GM19452 (cell line): ENCODE data around the gene PLLP.

Source experiments
- ATAC-seq: cut with Tn5 transposase; IDR thresholded peaks from one replicate; pipeline ENCODE4 v1.9.1; 2021; ENCODE audit not compliant: unreplicated experiment

The PLLP gene

DNA sequence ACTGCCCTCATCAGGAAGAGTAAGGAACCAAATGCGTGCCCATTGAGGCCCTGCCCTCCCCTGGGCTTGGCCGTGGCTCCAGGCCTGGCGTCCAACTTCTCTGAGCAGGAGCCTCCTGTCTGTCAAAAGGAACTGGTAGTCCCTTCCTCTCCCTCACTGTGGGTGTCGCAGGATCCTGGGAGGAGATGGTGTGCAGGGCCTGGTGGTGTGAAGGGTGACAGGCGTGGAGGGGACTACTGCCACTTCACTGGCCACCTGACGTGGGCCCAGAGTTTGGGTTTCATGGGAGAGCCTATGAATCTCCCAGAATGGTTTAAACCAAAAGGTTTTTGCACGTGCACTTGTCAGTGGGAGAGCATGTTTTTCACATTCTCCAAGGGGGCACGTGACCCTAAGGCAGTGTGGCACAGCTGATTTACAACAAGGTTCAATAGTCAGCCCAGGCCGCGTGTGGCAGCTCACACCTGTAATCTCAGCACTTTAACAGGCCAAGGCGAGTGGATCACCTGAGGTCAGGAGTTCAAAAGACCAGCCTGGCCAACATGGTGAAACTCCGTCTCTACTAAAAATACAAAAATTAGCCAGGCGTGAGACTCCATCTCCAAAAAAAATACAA lies 26.9 kb downstream of the PLLP start:
- ATAC-seq = no peak

DNA sequence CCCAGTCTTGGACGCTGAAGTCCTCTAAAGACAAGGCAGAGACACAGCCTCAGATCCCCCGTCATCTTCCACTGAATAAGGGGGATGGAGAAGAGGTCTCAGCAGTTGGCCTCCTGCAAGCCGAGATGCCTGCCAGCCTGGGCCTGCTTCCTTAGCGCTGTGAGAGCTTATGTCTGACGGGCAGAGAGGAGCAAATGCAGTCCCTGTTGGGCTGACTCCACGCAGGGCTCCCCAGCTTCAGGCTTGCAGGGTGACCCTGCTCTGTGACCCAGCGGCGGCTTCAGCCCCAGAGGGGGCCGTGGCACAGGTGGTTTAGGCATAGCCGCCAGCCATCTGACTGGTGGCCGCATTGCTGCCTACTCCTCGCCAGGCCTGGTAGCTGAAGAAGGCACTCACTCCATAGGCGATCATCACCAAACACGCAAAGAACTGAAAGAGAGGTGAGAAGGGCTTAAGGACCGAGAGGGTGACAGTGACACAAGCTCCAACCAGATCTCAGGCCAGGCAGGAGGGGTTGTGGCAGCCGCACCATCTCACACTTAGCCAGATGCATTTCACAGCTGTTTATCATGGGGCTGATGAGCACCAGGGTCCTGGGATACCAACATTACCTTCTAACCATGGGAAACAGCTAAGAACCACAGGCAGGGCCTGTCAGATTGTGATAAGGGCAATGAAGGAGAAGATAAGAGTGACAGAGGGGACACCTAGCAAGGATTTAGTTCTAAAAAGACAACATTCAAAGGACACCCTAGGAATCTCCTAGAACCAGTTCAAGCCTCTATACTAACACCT lies 27.7 kb downstream of the PLLP start:
- no peak for ATAC-seq

DNA sequence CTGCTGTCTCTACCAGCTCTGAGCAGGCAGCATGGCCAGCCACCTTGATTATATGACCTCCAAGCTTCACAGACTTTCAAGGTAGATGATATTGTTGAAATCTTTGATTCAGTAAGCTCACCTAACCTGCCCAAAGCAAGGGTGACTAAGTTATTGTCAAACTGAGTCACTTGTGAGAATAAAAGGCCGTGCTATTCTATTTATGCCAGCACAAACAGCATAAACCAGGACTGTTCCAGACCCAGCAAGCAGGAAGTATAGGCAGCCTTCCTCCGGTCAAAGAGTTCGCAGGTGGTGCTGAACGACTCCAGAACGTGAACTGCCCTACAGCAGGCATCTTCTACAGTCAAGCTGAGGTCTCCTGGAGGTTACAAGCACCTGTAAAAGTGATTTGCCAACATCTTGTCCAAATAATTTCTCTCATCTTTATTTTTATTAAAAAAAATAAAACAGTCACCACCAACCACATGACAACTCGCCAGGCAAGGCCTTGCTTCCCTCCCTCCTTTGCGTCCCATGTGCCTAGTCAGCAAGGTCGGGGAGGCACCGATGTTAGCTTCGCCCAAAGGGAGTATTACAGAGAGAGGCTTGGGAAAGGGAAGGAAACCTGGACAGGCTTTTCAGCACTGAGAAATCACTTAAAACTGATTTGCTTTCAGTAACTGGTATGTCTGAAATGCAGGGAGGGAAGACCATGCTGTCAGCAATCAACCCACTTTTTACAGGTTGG lies 28.6 kb downstream of the PLLP start:
- ATAC-seq = no peak

DNA sequence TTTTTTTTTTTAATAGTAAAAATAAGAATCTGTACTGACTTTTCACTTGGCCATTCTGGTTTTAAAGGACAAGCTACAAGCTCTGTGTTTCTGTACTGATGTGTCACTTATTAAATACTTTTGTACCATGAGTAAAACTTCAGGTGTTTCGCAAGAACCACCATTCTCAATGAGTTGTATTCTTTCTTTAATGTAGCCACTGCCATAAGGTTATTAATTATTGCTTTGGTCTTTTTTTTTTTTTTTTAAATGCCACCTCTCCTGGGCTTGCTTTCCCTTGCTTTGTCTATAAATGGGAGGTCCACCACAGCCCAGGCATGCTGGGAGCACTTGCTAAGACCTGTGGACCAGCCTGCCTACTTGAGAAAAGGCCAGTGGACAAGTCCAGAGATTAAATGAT lies 31.0 kb downstream of the PLLP start:
- ATAC-seq = no peak

DNA sequence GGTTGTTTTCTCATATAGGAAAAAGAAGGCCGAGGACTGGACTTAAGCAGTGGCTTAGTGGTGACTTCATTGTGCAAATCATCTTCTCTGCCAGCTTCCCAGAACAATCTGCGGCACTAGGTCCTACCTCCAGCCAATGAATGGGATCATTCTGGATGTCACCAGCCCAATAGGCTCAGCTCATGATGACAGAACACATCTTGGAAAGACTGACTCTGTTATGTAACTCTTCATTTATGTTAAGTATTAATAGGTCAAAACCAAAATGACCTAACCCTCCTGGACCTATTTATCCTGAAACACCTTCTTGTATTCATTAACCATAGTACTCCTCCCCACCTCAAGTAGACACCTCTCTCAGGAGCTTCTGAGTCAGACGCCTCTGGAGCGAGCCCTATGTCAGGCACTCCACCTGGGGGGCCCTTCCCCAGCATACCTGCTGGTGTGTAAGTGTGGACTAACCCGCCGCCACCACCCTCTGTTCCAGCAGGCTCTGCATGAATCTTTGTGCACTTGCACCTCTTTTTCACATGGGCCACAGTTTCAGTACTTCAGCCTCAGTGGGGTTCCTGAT lies 32.2 kb downstream of the PLLP start:
- no peak for ATAC-seq

DNA sequence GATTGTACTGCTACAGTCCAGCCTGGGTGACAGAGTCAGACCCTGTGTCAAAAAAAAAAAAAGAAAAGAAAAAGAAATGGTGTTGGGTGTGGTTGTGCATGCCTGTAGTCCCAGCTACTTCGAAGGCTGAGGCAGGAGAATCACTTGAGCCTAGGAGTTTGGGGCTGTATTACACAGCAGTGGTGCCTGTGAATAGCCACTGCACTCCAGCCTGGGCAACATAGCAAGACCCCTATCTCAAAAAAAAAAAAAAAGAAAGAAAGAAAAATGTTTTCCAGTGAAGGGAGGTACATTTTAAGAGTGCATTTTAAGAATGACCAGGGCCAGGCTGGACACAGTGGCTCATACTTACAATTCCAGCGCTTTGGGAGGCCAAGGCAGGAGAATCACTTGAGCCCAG lies 33.1 kb downstream of the PLLP start:
- ATAC-seq = no peak

DNA sequence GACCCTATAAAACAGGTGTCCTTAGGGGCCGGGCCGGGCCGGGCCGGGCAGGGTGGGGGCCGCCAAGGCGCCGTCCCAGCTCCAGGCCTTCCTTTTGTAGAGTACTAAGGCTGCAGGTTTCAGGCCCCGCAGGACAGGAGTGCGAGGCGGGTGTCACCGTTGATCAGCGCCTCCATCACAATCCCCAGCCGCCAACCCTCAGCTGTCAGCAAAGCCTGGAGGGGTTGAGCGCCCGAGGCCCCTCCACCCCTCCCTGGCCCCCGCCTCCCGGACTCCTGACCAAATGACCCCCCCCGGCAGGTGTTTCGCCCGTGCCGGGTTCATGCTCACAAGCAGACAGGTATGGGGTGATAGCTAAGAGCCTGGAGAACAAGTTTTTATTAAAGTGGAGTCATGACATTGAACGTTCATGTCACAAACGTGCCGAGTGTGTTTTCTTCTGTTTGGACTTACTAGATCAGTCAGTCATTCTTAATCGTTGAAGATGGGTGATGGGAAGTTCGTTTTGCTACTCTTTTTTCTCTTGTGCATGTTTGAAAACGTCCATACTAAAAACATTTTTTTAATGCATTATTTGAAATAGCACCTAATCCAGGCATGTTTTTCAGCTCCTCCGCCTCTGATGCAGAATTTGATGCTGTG lies 38.9 kb downstream of the PLLP start:
- ATAC-seq = peak; percentile 31

DNA sequence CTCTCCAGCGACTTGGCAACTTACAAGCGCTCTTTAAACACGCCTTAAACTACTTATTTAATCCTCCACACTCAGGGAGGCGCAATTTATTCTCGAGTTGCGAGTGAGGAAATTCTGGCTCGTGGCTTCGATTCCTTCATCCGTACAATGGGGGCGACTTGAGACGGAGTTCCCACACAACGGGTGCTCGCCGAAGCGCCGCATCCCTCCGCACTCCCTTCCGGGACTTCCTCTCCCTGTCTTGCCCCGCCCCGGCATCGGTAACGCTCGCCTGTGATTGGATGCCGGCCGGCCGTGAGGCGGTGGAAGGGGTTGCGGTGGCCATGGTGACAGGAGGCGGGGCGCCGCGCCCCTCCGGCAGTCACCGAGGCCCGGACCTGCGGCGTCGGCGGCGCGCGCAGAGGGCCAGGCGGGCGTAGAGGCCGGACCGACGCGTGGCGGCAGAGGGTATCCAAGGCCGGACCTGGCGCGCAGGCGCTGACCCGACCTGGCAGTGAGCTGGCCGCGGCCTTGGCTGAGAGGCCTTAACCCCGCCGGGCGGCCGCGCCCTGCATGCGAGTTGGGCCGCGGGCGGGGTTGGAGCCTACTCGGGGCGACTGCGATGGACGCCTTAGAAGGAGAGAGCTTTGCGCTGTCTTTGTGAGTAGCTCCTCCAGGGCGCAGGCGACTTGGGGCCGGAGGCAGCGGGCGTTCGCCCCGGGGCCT lies 39.6 kb downstream of the PLLP start, which contains the start of gene ARL2BP:
Gene ARL2BP (plus strand): TSS at position 493 of the 705 bp plus-strand sequence. CDS start 109 bp downstream, at position 602.
- peak; percentile 95 for ATAC-seq

DNA sequence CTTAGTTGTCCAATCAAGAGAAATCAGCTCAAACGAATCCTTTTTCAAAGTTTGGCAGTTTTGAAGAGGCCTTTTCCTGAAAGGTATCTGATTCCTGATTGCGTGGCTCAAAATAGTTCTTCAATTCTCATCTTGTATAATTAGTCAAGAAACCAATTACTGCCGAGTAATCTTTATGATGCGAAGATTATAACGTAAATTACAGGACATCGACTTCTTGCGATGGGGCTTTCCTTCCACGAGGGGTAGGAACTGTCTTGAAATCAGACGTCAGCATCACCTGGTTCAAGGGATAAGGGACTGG lies 40.1 kb downstream of the PLLP start:
- peak; percentile 23 for ATAC-seq

DNA sequence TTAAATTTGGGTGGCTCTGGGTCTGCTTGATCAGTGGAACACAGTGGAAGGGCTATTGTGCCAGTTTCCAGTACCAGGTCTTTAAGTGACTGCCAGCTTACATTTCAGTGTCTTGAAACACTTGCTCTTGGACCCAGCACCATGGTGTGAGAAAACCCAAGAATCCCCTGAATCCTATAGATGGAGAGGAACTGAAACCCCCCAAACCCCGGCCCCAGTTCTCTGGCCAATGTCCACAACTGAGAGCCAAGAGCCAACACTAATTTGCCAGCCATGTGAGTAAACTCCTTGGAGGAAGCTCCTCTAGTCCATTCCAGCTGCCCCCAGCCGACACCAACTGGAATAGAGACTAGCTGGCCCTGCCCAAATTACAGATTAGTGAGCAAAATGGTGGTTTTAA lies 41.8 kb downstream of the PLLP start:
- ATAC-seq = no peak

DNA sequence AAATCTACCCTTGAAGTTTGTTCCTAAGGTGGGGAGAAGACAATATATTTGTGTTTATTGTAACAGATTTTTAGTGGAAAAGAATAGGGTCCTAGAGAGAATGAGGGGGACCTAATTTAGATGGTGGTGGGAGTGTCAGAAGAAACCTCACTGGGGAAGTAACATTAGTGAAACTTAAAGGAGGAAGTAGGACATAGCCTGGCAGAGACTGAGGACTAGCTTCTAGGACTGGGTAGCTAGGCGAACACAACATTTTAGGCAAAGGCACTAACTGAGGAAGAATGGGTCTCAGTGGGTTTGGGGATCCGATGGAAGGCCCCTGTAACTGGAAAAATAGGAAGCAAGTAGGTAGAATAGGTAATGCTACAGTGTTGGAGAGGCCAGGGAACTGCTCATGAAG lies 43.6 kb downstream of the PLLP start:
- ATAC-seq = no peak

DNA sequence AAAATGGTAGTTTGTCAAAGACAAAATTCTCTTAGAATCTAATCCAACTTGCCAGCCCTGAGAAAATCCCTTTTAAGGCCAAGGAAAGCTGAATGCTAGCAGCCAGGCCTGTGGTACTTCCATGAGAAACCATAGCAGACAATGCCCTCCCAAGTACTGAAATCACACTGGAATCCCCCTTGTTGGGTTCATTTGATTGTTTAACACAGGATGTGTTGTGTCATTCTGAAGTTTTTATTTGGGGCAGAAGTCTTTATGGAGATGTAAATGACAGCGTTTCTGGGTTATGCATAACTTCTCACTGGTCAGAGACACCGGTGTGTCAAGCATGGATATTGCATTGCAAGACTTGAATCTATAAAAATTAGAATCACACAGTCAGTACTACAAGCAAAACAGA lies 45.4 kb downstream of the PLLP start:
- no peak for ATAC-seq

DNA sequence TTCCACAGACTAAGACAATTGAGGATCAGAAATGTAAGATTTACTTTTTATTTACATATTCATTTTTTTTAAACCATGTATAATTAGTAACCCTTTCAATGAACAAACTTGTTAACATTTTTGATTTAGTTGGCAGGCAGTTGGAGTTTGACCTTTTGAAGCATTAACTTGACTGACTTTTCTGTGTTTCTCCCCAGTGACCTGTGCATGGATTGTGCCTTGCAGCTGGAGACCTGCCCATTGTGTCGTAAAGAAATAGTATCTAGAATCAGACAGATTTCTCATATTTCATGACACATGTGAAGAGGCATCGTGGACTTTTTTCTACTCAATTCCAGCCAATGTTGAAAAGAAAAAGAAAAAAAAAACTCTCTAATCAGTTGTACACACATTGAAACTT lies 45.8 kb downstream of the PLLP start:
- no peak for ATAC-seq

DNA sequence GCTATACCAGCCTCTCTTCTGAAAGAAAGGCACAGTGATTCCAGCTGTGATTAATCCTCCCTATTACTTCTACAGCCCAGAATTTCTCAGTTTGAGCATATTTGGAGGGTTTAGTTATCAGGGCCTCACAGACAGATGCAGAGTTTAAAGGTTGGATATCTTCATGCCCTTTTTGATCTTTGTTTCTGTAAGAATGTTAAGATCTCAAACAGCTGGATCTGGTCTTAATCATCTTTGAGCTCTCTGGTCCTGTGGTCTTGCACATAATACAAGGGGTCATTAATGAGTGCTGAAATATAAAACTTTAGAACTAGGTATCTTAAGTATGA lies 48.5 kb downstream of the PLLP start:
- no peak for ATAC-seq

DNA sequence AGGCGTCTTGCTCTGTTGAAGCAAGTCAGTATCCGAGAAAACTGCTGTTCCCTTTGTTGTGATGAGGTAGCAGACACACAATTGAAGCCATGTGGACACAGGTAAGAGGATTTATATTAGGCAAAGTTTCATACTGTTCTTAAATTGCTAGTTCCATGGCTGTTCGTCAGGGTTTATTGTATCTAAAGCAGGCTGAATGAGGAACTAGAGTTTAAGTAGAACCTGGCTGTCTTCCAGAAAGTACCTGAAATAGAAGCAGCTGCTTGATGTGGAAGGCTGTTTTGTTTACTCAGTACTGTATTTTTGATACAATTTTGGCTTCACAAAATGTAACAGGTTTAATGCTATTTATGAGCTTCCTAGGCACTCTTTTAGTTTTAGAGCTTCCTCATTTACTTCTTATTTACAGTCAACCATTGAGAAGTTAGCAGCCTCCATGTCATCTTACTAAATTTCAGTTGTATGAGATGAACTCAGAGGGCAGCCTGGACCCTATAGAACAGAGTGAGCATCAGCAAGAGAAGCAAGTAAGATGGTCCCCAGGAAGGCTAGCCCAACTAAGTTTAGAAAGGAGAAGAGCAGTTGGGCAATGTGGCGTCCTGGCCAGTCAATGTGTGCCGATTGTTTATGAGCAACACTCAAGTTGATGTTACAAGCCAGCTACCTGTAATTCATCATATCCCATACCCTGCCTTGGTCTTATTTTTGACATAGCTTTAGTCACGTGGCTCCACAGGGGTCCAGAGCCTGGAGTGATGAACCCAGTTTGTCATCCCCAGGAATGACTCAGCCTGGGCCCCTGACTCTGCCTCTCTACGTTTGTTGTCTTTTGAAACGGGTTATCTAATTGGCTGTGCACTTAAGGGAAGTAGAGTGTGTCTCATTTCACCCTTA lies 49.1 kb downstream of the PLLP start:
- ATAC-seq = no peak

DNA sequence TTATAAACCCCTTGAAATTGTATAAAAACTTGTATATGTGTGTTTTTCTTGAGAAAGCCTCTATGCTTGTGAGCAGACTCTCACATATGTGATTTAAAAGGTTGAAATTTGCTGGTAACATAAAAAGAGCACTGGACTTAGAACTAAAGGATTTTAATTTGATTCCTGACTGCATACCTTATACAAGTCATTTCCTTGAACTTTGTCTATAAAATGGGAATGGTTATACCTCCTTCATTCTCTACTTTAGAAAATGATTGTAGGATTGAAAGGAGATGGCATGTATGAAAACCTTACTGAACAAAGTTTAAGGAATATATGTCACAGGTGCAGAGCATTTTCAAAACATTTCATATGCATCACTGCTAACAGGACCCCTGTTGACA lies 49.8 kb downstream of the PLLP start:
- no peak for ATAC-seq

DNA sequence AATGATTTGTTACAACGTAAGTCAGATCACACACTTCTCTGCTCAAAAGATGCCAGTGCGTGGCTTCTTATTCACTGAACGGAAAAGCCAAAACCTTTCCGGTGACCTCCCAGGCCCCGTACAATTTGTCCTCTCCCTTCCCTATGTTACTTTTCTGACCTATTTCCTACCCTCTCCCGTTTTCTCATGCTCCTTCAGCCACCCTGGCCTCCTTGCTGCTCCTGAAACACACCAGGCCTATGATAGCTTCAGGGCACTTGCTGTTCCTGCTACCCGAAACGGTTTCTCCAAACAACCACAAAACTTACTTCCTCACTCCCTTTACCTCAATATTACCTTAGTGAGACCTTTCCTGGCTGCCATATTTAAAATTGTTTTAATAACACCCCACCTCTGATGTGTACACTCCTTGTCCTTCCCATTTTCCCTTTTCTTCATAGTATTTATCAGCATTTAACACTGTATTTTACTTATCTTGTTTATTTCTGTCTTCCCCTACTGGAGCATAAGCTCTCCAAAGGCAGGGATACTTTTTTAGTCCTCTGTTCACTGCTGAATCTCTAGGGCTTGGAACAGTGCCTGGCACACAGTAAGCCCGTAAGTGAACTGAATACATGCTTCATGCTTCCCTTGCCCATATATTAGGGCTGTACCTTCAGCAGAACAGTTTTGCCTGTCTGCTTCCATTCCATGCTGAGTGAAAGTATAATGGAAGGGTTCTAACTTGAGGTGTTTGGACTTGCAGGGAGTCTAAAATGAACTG lies 50.3 kb downstream of the PLLP start:
- no peak for ATAC-seq

DNA sequence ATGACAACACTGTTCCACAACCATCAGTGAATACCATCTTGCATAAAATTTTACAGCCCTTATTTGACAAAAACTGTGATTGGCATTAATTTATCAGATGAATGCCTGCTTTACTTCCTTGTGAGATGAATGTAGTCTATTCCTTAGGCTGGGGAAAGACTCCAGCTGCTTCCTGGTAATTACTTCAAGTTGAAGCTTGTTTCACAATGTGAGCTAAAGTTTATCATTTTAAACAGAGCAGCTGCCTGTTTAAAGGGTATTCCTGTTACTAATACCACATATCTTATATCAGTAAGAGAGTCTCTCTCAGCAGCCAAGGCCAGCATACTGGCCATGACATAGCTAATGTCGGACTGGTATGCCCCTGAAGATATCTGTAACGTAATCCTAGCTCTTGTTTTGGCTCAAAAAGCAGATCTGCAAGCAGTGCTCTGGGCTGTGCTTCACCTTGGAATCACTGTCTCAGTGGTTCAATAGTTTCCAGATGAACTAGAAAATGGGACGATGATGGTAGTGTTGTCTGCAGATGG lies 52.6 kb downstream of the PLLP start:
- ATAC-seq = no peak

DNA sequence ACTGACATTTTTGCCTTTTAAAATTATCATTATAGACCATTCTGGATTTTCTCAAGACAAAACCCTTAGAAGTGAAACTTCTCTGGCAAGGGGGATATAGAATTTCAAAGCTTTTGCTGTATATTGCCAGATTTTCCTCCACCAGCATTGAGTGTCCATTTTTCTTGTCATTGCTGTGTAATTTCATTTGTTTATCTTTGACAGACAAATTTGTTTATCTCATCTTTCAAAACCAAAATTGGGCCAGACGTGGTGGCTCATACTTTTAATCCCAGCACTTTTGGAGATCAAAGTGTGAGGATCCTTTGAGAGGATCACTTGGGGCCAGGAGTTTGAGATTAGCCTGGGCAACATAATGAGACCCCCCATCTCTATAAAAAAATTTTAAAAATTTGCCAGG lies 55.4 kb downstream of the PLLP start:
- ATAC-seq = no peak
